NCI-H526 (cell line): ENCODE results near the gene ABCC10.
"Not testable (repeated sequence)": the region's sequence is repeated elsewhere in the genome, so short reads cannot be mapped to it uniquely, and the experiment has no call there.

Experiments
- DNase-seq, 2 experiments: peaks; one replicate each; lab custom pipeline; 2025; lab: John Stamatoyannopoulos, UW

Gene ABCC10

DNA sequence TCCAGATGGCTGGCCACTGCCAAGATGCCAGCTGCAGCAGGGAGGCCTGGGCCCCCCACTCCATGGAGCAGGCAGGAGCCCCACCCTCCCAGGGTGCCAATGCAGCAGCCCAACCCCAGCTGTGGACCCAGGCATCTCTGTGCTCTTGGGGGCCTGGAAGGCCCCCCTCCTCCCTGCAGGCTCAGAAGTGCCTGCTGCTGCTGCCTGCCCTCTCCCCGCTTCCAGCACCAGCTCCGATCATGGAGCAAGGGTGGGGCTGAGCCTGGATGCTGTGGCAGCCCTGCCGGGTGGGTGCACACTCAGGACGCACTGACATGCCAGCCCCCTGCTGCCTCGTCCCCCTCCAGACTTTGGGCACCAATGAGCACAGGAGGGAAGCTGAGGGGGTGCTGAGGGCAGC is 14.8 kb upstream of the ABCC10 start:
- DNase-seq, result no peak

DNA sequence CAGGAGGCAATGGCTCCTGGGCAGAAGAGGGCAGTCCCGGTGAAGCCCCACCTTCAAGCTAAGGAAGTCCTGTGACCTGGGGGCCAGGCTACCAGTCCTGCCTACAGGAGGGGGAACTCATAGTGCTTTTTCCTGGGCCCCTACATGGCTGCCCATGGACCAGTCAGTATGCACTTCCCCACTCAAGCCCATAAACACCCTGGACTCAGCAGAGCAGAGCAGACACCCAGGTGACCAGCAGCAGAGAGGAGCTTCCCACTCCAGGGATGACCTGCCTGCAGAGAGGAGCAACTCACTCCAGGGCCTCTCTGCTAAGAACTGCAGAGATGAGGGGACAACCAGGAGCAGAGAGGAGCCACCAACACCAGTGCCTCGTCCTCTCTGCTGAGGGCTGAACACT is 14.3 kb upstream of the ABCC10 start:
- DNase-seq, result no peak

DNA sequence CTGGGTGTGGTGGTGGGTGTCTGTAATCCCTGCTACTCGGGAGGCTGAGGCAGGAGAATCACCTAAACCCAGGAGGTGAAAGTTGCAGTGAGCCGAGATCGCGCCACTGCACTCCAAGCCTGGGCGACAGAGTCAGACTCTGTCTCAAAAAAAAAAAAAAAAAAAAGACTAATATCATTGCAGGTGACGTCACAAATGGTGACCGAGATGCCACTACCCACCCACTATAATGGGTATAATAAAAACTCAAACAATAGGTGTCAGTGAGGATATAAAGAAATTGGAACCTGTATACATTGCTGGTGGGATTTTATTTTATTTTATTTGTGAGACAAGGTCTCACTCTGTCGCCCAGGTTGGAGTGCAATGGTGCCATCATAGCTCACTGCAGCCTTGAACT is 12.1 kb upstream of the ABCC10 start:
- DNase-seq, result not testable (repeated sequence)

GRCh38 chr6:43416935-43417334 is 10.4 kb upstream of the ABCC10 start:
- DNase-seq, result no peak

DNA sequence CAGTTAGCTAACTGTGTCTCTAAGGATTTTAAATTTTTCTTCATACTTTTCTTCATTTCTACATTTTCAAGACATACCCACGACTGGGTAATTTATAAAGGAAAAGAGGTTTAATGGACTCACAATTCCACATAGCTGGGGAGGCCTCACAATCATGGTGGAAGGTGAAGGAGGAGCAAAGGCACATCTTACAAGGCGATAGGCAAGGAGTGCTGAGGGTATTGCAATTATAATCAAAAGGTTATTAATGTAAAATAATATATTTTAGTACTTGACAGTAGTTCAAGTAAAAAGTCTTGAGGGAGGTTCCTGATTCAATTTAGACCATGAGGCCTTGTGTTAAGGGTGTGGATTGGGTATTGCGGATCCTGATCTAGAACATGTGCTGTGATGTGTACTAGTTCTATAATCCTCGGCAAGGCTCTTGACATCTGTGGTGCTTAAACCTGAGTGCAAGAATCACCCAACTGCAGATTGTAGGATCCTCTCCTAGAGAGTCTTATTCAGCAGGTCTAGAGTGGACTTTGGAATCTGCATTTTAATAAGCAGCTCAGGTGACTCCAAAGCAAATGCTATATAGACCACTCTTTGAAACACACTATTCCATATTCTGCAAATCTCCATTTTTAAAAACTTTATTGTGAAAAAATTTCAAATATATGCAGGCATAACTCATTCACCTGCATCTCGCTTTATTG is 7.2 kb upstream of the ABCC10 start:
- DNase-seq, result no peak

DNA sequence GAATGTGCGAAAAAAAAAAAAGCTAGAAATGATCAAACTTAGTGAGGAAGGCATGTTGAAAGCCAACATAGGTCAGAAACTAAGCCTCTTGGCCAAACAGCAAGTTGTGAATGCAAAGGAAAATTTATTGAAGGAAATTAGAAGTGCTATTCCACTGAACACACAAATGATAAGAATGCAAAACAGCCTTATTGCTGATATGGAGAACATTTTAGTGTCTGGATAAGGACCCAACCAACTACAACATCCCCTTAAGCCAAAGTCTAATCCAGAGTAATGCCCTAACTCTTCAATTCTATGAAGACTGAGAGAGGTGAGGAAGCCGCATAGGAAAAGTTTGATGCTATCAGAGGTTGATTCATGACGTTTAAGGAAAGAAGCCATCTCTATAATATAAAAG is 5.5 kb upstream of the ABCC10 start:
- DNase-seq, result no peak

DNA sequence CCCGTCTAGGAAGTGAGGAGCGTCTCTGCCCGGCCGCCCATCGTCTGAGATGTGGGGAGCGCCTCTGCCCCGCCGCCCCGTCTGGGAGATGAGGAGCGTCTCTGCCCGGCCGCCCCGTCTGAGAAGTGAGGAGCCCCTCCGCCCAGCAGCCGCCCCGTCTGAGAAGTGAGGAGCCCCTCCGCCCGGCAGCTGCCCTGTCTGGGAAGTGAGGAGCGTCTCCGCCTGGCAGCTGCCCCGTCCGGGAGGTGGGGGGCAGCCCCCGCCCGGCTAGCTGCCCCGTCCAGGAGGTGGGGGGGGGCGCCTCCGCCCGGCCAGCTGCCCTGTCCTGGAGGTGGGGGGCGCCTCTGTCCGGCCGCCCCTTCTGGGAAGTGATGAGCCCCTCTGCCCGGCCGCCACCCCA is 2.3 kb upstream of the ABCC10 start:
- DNase-seq, result not testable (repeated sequence)

- DNase-seq, result no peak
Measured at GRCh38 chr6:43426928-43427405, 374 bp upstream of the ABCC10 start.

DNA sequence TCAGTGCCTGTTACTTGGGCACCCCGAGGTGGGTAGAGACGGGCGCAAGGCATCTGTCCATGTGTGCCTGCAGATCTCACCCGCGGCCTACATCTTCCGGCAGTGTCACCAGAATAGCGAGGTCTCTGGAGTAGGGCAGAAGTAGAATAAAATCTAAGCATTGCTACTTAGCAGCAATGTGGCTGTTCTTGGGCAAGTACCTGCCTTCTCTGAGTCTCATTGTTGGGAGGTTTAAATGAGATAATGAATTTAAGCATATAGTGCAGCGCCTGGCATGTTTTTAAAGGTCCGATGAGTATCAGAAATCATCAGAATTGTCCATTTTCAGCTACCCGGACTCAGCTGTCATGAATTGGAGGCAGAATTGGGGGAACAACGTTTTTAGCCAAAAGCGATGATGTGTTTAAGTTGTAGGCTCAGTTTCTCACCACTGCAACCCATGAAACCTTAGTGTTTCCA is 800 bp downstream of the ABCC10 start:
- no peak for DNase-seq

GRCh38 chr6:43428874-43429273 is 1.5 kb downstream of the ABCC10 start:
- no peak for DNase-seq

DNA sequence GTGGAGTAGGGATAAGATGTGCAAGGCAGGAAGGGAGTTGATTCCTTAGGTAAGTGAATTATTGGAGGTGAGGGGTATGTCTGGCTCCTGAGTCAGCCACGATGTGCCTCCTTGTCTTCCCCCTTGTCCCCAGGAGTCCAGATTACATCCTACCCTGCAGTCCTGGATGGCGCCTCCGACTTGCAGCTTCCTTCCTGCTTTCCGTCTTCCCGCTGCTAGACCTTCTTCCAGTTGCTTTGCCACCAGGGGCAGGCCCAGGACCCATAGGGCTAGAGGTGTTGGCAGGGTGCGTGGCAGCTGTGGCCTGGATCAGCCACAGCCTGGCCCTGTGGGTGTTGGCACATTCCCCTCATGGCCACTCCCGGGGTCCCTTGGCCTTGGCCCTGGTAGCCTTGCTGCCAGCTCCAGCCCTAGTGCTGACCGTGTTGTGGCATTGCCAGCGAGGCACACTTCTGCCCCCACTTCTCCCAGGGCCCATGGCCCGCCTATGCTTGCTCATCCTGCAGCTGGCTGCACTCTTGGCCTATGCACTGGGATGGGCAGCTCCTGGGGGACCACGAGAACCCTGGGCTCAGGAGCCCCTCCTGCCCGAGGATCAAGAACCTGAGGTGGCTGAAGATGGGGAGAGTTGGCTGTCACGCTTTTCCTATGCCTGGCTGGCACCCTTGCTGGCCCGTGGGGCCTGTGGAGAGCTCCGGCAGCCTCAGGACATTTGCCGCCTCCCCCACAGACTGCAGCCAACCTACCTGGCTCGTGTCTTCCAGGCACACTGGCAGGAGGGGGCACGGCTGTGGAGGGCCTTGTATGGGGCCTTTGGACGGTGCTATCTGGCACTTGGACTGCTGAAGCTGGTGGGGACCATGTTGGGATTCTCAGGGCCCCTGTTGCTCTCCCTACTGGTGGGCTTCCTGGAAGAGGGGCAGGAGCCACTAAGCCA is 4.9 kb downstream of the ABCC10 start:
- no peak for DNase-seq

- DNase-seq, result no peak
Measured at GRCh38 chr6:43433148-43433547, 5.8 kb downstream of the ABCC10 start.

DNA sequence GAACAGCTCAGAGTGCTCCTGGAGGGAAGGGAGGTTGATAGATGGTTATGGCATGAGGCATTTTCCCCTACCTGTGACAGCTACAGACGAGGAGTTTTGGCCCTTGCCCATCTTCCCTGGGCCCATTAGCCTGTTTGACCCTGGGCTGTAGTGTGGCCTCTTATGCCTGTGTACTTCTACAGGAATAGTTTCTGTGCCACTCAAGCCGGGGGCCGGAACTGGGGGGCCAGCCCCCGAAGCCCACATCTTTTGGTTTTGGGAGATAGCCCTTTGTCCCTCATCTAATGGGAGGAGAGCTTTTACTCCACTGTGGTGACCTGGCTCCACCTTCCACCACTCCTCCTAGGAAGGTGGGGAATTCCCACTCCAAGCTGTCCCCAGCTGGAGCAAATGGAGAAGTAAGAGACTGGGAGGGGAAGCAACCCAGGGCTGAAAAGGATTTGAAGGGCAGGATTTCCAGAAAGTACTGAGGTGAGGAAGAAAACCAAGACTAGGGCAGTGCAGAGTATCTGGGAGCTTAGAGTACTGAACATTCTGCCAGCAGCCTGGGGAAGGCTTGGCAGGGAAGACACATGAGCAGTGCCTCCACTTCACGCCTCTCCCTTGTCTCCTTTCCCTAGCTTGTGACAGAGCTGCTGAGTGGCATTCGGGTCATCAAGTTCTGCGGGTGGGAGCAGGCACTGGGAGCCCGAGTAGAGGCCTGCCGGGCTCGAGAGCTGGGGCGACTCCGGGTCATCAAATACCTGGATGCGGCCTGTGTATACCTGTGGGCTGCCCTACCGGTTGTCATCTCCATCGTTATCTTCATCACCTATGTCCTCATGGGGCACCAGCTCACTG is 6.9 kb downstream of the ABCC10 start:
- no peak for DNase-seq

- no peak for DNase-seq
Measured at GRCh38 chr6:43434943-43435342, 7.6 kb downstream of the ABCC10 start.

GRCh38 chr6:43435682-43436437 is 8.5 kb downstream of the ABCC10 start:
- DNase-seq, result no peak

DNA sequence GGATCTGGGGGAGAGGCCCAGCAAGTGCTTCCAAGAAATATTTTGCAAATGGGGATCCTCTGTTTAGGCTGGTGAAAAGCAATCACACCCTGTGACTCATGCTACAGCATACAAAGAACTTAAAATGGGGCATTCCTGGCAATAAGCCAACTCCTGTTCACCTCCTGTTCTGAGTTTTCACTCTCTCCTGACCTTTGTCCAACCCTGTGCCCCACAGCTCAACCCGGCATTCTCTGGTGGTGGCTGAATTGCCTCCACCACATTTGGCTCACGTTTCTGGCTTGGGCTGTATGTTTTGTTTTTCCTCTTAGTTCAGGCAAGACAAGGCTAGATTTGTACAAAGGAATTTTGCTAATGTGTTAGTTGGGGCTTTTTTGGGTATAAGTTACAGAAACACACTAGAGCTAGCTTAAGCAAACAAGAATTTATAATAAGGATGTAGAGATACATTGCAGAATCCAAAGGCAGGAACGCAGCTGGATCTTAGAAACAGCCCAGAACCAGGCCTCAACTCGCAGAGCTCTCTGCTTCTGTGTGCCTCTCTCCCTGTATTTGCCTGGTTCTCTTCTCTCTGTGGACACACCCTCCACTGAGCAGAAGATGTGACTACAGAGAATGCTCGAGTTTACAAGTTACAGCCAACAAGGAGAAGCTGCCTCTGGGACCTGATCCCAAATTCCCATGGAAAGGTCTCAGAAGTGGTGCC is 9.4 kb downstream of the ABCC10 start:
- no peak for DNase-seq

GRCh38 chr6:43437700-43438099 is 10.4 kb downstream of the ABCC10 start:
- DNase-seq, result no peak

- no peak for DNase-seq
Measured at GRCh38 chr6:43442935-43443334, 15.6 kb downstream of the ABCC10 start.

- DNase-seq, result no peak
Measured at GRCh38 chr6:43444036-43444435, 16.7 kb downstream of the ABCC10 start.

GRCh38 chr6:43444582-43444981 is 17.2 kb downstream of the ABCC10 start:
- DNase-seq, result no peak

DNA sequence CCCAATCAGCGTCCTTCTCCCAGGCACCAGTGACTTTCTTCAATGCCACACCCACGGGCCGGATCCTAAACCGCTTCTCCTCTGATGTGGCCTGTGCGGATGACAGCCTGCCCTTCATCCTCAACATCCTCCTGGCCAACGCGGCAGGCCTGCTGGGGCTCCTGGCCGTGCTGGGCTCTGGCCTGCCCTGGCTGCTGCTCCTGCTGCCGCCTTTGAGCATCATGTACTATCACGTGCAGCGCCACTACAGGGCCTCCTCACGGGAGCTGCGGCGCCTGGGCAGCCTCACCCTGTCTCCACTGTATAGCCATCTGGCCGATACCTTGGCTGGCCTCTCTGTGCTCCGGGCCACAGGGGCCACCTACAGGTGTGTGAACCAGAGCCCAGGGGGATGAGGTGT is 18.2 kb downstream of the ABCC10 start:
- DNase-seq, result no peak
